ENCODE data around the gene PDE12. TPM values are rescaled to one million over a fixed set of nuclear protein-coding genes. Genes with fewer than 3 reads are reported as not detected.

Gene PDE12
- total and polyA plus RNA-seq, 2 of the 8 experiments (the other 6 are each of a cell fraction or from before 2014, with no cell fraction given): 9.0 to 12.1 TPM

Small RNA genes lying within 50 kb of the gene (small RNA-seq; reads per million reads assigned to genes)
- not detected for gene RNU6-108P (ENCODE audit: insufficient read depth)
- gene RNU6-1181P (ENCODE audit: insufficient read depth): not detected
- not detected for gene RNU6-483P (ENCODE audit: insufficient read depth)

Other genes starting within 250 kb of the PDE12 start
- not detected in 2 replicates for gene DNAH12, start 11.9 kb upstream of the PDE12 start, total RNA-seq (2021; fragmentation: NEBNext Ultra II Directional; extraction: Animal tissue kit (Norgen Biotek cat#: 25700))
- gene DNAH12, start 11.9 kb upstream of the PDE12 start, polyA plus RNA-seq (2011; rRNA removed): not detected in 2 replicates
- 137 and 138 TPM in 2 replicates for gene ARF4, start 41.1 kb downstream of the PDE12 start, total RNA-seq (2021; fragmentation: NEBNext Ultra II Directional; extraction: Animal tissue kit (Norgen Biotek cat#: 25700))
- gene ARF4, start 41.1 kb downstream of the PDE12 start, polyA plus RNA-seq (2011; rRNA removed): 165 and 173 TPM in 2 replicates
- 10.0 and 14.8 TPM in 2 replicates for gene DENND6A, start 136.8 kb downstream of the PDE12 start, total RNA-seq (2021; fragmentation: NEBNext Ultra II Directional; extraction: Animal tissue kit (Norgen Biotek cat#: 25700))
- gene DENND6A, start 136.8 kb downstream of the PDE12 start, polyA plus RNA-seq (2011; rRNA removed): 7.3 and 7.8 TPM in 2 replicates
- 67.6 and 70.4 TPM in 2 replicates for gene SLMAP, start 200.0 kb downstream of the PDE12 start, total RNA-seq (2021; fragmentation: NEBNext Ultra II Directional; extraction: Animal tissue kit (Norgen Biotek cat#: 25700))
- gene SLMAP, start 200.0 kb downstream of the PDE12 start, polyA plus RNA-seq (2011; rRNA removed): 13.6 and 16.9 TPM in 2 replicates

Data from H1 (cell line).